ENCODE data around the gene TNNI3. TPM values are rescaled to one million over a fixed set of nuclear protein-coding genes. Genes with fewer than 3 reads are reported as not detected.

The TNNI3 gene
- total RNA-seq, 1 experiment from 2014 or later: 25.2 TPM

Other genes starting within 250 kb of the TNNI3 start
- not detected in 2 replicates for gene NLRP7, start 210.2 kb downstream of the TNNI3 start, total RNA-seq (2014; rRNA removed; shearing (Covaris generic))
- gene NLRP2, start 191.4 kb downstream of the TNNI3 start, total RNA-seq (2014; rRNA removed; shearing (Covaris generic)): not detected in 2 replicates
- gene GP6, start 119.5 kb downstream of the TNNI3 start, total RNA-seq (2014; rRNA removed; shearing (Covaris generic)): not detected in 2 replicates
- gene RDH13, start 94.6 kb downstream of the TNNI3 start, total RNA-seq (2014; rRNA removed; shearing (Covaris generic)): 31.4 and 38.9 TPM in 2 replicates
- gene EPS8L1, start 81.9 kb downstream of the TNNI3 start, total RNA-seq (2014; rRNA removed; shearing (Covaris generic)): 9.7 and 11.7 TPM in 2 replicates
- 77.4 and 81.7 TPM in 2 replicates for gene PPP1R12C, start 40.1 kb downstream of the TNNI3 start, total RNA-seq (2014; rRNA removed; shearing (Covaris generic))
- gene TNNT1, start 8.5 kb downstream of the TNNI3 start, total RNA-seq (2014; rRNA removed; shearing (Covaris generic)): 423 and 463 TPM in 2 replicates
- gene DNAAF3, start 8.9 kb upstream of the TNNI3 start, total RNA-seq (2014; rRNA removed; shearing (Covaris generic)): 25.2 and 37.7 TPM in 2 replicates
- 0.85 and 1.2 TPM in 2 replicates for gene SYT5, start 22.6 kb upstream of the TNNI3 start, total RNA-seq (2014; rRNA removed; shearing (Covaris generic))
- gene PTPRH, start 51.8 kb upstream of the TNNI3 start, total RNA-seq (2014; rRNA removed; shearing (Covaris generic)): 5.2 and 20.7 TPM in 2 replicates
- 0.62 and 1.5 TPM in 2 replicates for gene TMEM86B, start 71.0 kb upstream of the TNNI3 start, total RNA-seq (2014; rRNA removed; shearing (Covaris generic))
- gene PPP6R1, start 101.3 kb upstream of the TNNI3 start, total RNA-seq (2014; rRNA removed; shearing (Covaris generic)): 104 and 109 TPM in 2 replicates
- gene HSPBP1, start 122.4 kb upstream of the TNNI3 start, total RNA-seq (2014; rRNA removed; shearing (Covaris generic)): 74.4 and 89.1 TPM in 2 replicates
- 8.9 and 18.3 TPM in 2 replicates for gene BRSK1, start 126.3 kb upstream of the TNNI3 start, total RNA-seq (2014; rRNA removed; shearing (Covaris generic))
- gene TMEM150B, start 167.6 kb upstream of the TNNI3 start, total RNA-seq (2014; rRNA removed; shearing (Covaris generic)): 1.9 TPM in 1 of 2 replicates, not detected in the other
- 17.7 and 20.8 TPM in 2 replicates for gene KMT5C, start 182.1 kb upstream of the TNNI3 start, total RNA-seq (2014; rRNA removed; shearing (Covaris generic))
- 5.8 TPM in 2 replicates for gene COX6B2, start 197.0 kb upstream of the TNNI3 start, total RNA-seq (2014; rRNA removed; shearing (Covaris generic))
- not detected in 2 replicates for gene GARIN5B, start 205.5 kb upstream of the TNNI3 start, total RNA-seq (2014; rRNA removed; shearing (Covaris generic))
- 6.5 and 8.4 TPM in 2 replicates for gene IL11, start 212.7 kb upstream of the TNNI3 start, total RNA-seq (2014; rRNA removed; shearing (Covaris generic))
- 4.0 and 14.0 TPM in 2 replicates for gene TMEM190, start 219.1 kb upstream of the TNNI3 start, total RNA-seq (2014; rRNA removed; shearing (Covaris generic))
- gene TMEM238, start 226.6 kb upstream of the TNNI3 start, total RNA-seq (2014; rRNA removed; shearing (Covaris generic)): 0.55 TPM in 1 of 2 replicates, not detected in the other
- 236 and 319 TPM in 2 replicates for gene RPL28, start 228.2 kb upstream of the TNNI3 start, total RNA-seq (2014; rRNA removed; shearing (Covaris generic))